NOMO-1 treated with dmso at 0.1 percent for 144 hours (cell line): ENCODE measurements around the gene RASIP1.

Source experiments
- DNase-seq: peaks from one replicate; lab custom pipeline; 2025; ENCODE audit not compliant: unreplicated experiment; lab: John Stamatoyannopoulos, UW

RASIP1 gene

GRCh38 chr19:48755787-48756186 is 15.4 kb upstream of the RASIP1 start:
- DNase-seq: no peak

GRCh38 chr19:48755084-48755641 is 14.8 kb upstream of the RASIP1 start, which contains the start of gene FGF21:
Gene FGF21 (plus strand): TSS chr19:48755524. CDS start chr19:48756237, 713 bp downstream.
- no peak for DNase-seq

- no peak for DNase-seq
Observed at GRCh38 chr19:48752496-48753365, 12.3 kb upstream of the RASIP1 start, which contains the start of gene FUT1. Gene FUT1 (minus strand): TSS chr19:48752641. CDS start chr19:48751281, 1,360 bp downstream.

GRCh38 chr19:48751845-48752495 is 11.6 kb upstream of the RASIP1 start:
- DNase-seq: no peak

GRCh38 chr19:48750771-48751504 is 10.5 kb upstream of the RASIP1 start:
- no peak for DNase-seq

- DNase-seq: no peak
Observed at GRCh38 chr19:48750351-48750750, 9.9 kb upstream of the RASIP1 start.

GRCh38 chr19:48749571-48750198 is 9.3 kb upstream of the RASIP1 start:
- no peak for DNase-seq

- DNase-seq: peak; percentile 77
Observed at GRCh38 chr19:48746738-48747575, 6.5 kb upstream of the RASIP1 start, which contains the start of gene IZUMO1. Gene IZUMO1 (minus strand): TSS chr19:48746909. CDS start chr19:48745859, 1,050 bp downstream.

- no peak for DNase-seq
Observed at GRCh38 chr19:48746110-48746509, 5.7 kb upstream of the RASIP1 start.

GRCh38 chr19:48745208-48745995 is 5.0 kb upstream of the RASIP1 start:
- peak; percentile 44 for DNase-seq

GRCh38 chr19:48742096-48742495 is 1.7 kb upstream of the RASIP1 start:
- no peak for DNase-seq

- DNase-seq: no peak
Observed at GRCh38 chr19:48741129-48741999, 954 bp upstream of the RASIP1 start.

- no peak for DNase-seq
Observed at GRCh38 chr19:48739404-48740163, 826 bp downstream of the RASIP1 start.

GRCh38 chr19:48738557-48739403 is 1.6 kb downstream of the RASIP1 start:
- DNase-seq: peak; percentile 85

- no peak for DNase-seq
Observed at GRCh38 chr19:48737360-48737998, 2.9 kb downstream of the RASIP1 start.
